HG03571 (cell line): Measurements from ENCODE around the gene SDR42E1.

Source experiments
- ATAC-seq: cut with Tn5 transposase; IDR thresholded peaks from one replicate; pipeline ENCODE4 v1.9.1; 2021; ENCODE audit not compliant: unreplicated experiment

SDR42E1 gene

GRCh38 chr16:82011199-82011641, at the start of gene SDR42E1:
TSS of gene SDR42E1 (minus strand) at chr16:82011470. CDS start at chr16:82000858, 10,612 bp downstream.
- ATAC-seq: peak; percentile 98

GRCh38 chr16:82059983-82060421, 48.7 kb upstream of the SDR42E1 start:
- ATAC-seq: no peak

GRCh38 chr16:82059161-82059982, 48.1 kb upstream of the SDR42E1 start:
- no peak for ATAC-seq

GRCh38 chr16:82056550-82056896, 45.3 kb upstream of the SDR42E1 start:
- ATAC-seq: no peak

- ATAC-seq: no peak
Observed at GRCh38 chr16:82055728-82056549, 44.7 kb upstream of the SDR42E1 start.

GRCh38 chr16:82055117-82055516, 43.8 kb upstream of the SDR42E1 start:
- no peak for ATAC-seq

- no peak for ATAC-seq
Observed at GRCh38 chr16:82051656-82052055, 40.4 kb upstream of the SDR42E1 start.

GRCh38 chr16:82050909-82051357, 39.7 kb upstream of the SDR42E1 start:
- ATAC-seq: no peak

GRCh38 chr16:82050506-82050905, 39.2 kb upstream of the SDR42E1 start:
- ATAC-seq: no peak

GRCh38 chr16:82049484-82049883, 38.2 kb upstream of the SDR42E1 start:
- no peak for ATAC-seq

- ATAC-seq: no peak
Observed at GRCh38 chr16:82047787-82048186, 36.5 kb upstream of the SDR42E1 start.

- no peak for ATAC-seq
Observed at GRCh38 chr16:82047374-82047773, 36.1 kb upstream of the SDR42E1 start.

- ATAC-seq: no peak
Observed at GRCh38 chr16:82046941-82047340, 35.7 kb upstream of the SDR42E1 start.

GRCh38 chr16:82046541-82046940, 35.3 kb upstream of the SDR42E1 start:
- no peak for ATAC-seq

GRCh38 chr16:82045465-82045864, 34.2 kb upstream of the SDR42E1 start:
- no peak for ATAC-seq

- ATAC-seq: no peak
Observed at GRCh38 chr16:82044585-82044911, 33.3 kb upstream of the SDR42E1 start.

GRCh38 chr16:82043680-82044584, 32.7 kb upstream of the SDR42E1 start:
- no peak for ATAC-seq

GRCh38 chr16:82042846-82043245, 31.6 kb upstream of the SDR42E1 start:
- no peak for ATAC-seq

GRCh38 chr16:82042144-82042543, 30.9 kb upstream of the SDR42E1 start:
- no peak for ATAC-seq

- no peak for ATAC-seq
Observed at GRCh38 chr16:82041542-82041941, 30.3 kb upstream of the SDR42E1 start.

GRCh38 chr16:82040296-82040695, 29.0 kb upstream of the SDR42E1 start:
- no peak for ATAC-seq
